NCI-H748 (cell line): ENCODE data around the gene SCMH1.

ENCODE experiments used
- DNase-seq: peaks from one replicate; lab custom pipeline; 2025; ENCODE audit not compliant: unreplicated experiment; lab: John Stamatoyannopoulos, UW

The SCMH1 gene

DNA sequence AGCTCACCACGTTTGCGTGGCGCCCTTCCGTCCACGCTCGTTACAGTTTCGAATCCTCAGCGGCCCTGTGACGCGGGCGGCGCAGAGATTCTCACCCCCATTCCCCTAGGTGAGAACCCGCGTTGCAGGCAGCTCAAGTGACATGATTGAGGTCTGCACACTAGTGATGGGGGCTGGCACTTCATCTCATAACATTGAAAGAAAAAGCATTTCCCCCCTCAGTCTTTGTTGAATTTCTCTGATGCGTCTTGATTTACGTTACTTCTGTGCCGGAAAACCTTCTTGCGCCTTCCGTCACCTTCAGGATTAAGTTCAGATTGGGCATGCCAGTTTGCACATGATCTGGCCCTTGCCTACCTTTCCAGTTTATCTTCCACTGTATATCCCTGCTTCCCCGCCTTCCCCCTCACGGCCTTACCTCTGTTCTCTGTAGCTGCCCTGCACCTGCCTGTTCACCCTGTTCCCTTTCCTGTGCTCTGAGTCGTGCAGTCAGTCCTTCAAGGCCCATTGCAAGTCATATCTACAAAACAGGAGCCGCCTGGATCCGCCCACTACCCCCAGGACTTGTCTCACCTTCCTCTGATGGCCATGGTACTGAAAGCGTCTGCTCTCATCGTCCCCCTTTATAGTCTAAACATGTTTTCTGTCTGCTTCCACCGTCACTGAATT is 261.5 kb downstream of the SCMH1 start:
- peak; percentile 97 for DNase-seq

DNA sequence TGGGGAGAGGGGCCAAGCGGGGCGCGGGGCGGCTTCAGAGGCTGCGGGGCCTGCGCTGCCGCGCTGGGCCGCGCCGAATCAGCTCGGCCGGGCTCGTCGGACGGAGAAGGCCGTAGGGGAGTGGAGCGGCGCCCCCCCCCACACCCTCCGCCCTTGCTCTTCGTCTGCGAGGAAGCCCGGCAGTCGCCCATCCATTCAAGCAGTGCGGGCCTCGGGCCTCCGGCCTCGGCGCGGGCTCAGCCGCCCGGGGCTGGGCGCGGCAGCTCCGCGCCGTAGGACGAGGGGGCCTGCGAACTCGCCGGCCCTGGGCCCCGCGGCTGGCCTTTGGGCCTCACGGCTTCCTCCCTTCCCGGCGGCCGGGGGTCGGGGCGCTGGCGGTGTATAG is 262.0 kb downstream of the SCMH1 start:
- DNase-seq, result no peak

DNA sequence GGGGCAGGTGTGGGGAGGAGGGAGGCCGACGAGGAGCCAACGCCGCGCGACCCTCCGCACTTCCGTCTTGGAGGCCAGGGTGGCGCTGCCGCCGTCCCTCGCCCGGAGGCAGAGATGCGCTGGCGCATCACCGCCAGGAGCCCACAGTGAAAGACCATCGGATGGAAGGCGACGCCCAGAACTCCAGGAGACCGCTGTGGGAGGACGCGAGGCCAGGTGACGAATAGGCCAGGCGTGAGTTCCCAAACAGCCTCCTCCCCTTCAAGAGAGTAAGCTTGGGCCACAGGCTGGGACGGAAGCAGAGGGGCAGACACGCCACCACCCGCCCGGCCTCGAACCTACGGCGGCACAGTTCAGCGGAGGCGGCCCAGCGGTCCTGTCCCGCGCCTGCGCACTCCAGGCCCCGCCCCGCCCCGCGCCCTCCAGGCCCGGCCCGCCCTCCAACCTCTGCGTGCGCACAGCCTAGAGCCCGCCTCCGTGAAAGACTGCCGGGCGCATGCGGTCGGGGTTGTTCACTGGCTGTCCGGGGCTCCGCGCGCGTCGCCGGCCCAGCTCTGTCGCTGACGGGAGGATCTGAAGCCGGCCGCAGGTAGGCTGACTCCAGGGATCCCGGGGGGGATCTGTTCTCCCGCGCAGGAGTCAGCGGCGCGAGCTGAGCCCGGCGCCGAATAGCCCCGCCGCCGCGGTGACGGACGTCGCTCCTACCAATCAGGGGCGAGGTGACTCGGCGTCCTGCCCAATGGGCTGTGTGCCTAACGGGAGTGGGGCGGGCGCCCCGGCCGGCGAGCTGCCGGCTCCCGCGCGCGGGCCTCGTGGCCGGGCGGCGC is 262.7 kb downstream of the SCMH1 start, which contains the start of gene CTPS1:
Gene CTPS1, plus strand, starts transcription at position 456 of the 827 bp plus-strand sequence. CDS start 3,595 bp downstream, outside the sequence.
- peak; percentile 100 for DNase-seq

DNA sequence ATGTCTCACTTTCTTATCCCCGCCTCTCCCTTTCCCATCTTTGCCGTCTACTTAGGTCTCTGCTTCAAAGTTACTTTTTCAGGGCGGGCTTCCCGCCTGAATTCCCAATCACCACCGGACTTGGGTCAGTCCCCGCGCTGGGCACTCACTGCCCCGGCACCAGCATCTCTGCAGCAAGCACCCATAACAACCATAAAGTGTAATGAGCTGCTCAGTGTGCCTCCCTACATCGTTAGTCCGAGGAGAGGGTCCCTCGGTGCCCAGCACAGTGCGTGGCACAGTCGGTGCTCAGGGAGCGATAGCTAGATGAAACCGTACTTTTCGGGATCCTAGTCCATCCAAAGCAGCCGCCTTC is 263.2 kb downstream of the SCMH1 start:
- no peak for DNase-seq

DNA sequence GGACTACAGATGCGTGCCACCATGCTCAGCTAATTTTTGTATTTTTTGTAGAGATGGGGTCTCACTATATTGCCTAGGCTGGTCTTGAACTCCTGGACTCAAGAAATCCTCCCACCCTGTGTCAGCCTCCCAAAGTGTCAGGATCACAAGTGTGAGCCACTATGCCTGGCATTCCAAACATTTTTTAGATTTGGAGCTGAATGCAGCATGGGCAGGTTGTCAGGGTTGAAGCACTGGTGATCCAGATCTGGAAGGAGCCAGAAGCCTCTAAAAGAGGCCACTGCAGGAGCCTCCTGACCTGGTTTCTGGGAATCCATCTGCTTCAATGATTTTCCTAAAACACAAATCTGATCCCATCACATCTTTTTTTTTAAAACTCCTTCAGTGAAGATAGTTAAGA is 264.4 kb downstream of the SCMH1 start:
- DNase-seq, result no peak
